Spleen (tissue), 11 donors: ENCODE results near the gene SMARCA2. TPM values are rescaled to one million over a fixed set of nuclear protein-coding genes. Genes with fewer than 3 reads are reported as not detected.

ENCODE experiments used
- DNase-seq: peaks from one replicate; pipeline ENCODE4 v3.0.0-alpha.2; 2020
- H3K27ac ChIP-seq, 8 donors: fragments of 200-600 bp; sonication (generic) in 7 of 8; 1 replicate in 4 of 8; 2 replicates in 4 of 8; pipeline versions ENCODE4 v1.5.0 to v1.8.0; 2016 to 2021; ENCODE audit warnings: inconsistent platforms in 4 of 8, mild to moderate bottlenecking in 4 of 8, moderate library complexity in 1 of 8
- H3K27me3 ChIP-seq, 7 donors: fragments of 200-600 bp; sonication (generic) in 6 of 7; replicated peaks in 1 of 7; 1 replicate in 4 of 7; 2 replicates in 3 of 7; pipeline versions ENCODE4 v1.5.0 to v1.8.0; 2016 to 2021; ENCODE audit warnings: inconsistent platforms in 3 of 7, mild to moderate bottlenecking in 1 of 7
- H3K36me3 ChIP-seq, 6 donors: fragments of 200-600 bp; sonication (generic) in 5 of 6; 1 replicate in 4 of 6; 2 replicates in 2 of 6; pipeline versions ENCODE4 v1.5.0 to v1.8.0; 2016 to 2021; ENCODE audit warnings: inconsistent platforms in 2 of 6
- H3K4me1 ChIP-seq, 6 donors: fragments of 200-600 bp; sonication (generic) in 5 of 6; 1 replicate in 3 of 6; 2 replicates in 3 of 6; pipeline versions ENCODE4 v1.5.0 to v1.8.0; 2016 to 2021; ENCODE audit warnings: inconsistent platforms in 3 of 6
- H3K4me3 ChIP-seq, 8 donors: fragments of 200-600 bp; sonication (generic) in 7 of 8; 1 replicate in 4 of 8; 2 replicates in 4 of 8; pipeline versions ENCODE4 v1.5.0 to v1.8.0; 2016 to 2021; ENCODE audit warnings: inconsistent platforms in 4 of 8, mild to moderate bottlenecking in 4 of 8, moderate library complexity in 2 of 8
- H3K9me3 ChIP-seq, 8 donors: fragments of 200-600 bp; sonication (generic) in 7 of 8; 1 replicate in 4 of 8; 2 replicates in 4 of 8; pipeline versions ENCODE4 v1.5.0 to v1.8.0; 2016 to 2021; ENCODE audit warnings: inconsistent platforms in 4 of 8
- CTCF ChIP-seq, 11 experiments: fragments of 200-600 bp in 7 of 11; fragments of 450-650 bp in 4 of 11; sonication (generic) in 4 of 11; IDR thresholded peaks in 8 of 11; conservative IDR thresholded peaks in 3 of 11; 1 replicate in 7 of 11; 2 replicates in 4 of 11; pipeline versions ENCODE4 v1.4.0 to v1.8.0; 2016 to 2021; ENCODE audit warnings: antibody characterized with exemption in 11 of 11, inconsistent platforms in 4 of 11, mild to moderate bottlenecking in 1 of 11
- POLR2A ChIP-seq, 3 donors: fragments of 450-650 bp; IDR thresholded peaks; one replicate each; pipeline ENCODE4 v1.5.1; 2017; ENCODE audit warnings: antibody characterized with exemption in 3 of 3, mild to moderate bottlenecking in 1 of 3
- POLR2AphosphoS5 ChIP-seq, 3 donors: sonication (generic); formaldehyde crosslinking; IDR thresholded peaks; one replicate each; pipeline ENCODE4 v1.5.1; 2017; ENCODE audit warnings: antibody characterized with exemption in 3 of 3
- WGBS, 5 donors: extraction: QIAGEN DNeasy Blood & Tissue Kit in 3 of 5; methylation state at CpG; one replicate each; pipeline versions ENCODE4 v1.1.5 to v1.1.7; 2013 to 2018; 5-methylcytosine and 5-hydroxymethylcytosine counted together
- intact Hi-C: fragments of 100-400 bp; cut with DNase I; formaldehyde crosslinking; loops from one replicate; pipeline ENCODE4 v1.15.0; 2023; ENCODE audit warnings: low total_unique reads
- polyA plus RNA-seq, 3 donors: library from polyadenylated mRNA; stranded (reverse); fragments of 200-250 nt; gene quantifications; one replicate each; pipeline ENCODE4 v1.2.1, GENCODE V29; 2013
- total RNA-seq, 7 donors: library from RNA; depleted of rRNA in 3 of 7; stranded (reverse); fragments of >200 nt in 3 of 7; fragmentation: NEBNext Ultra II Directional in 4 of 7; extraction: Animal tissue kit (Norgen Biotek cat#: 25700) in 4 of 7; gene quantifications; one replicate each; pipeline versions ENCODE4 v1.1.0 to v1.2.1, GENCODE V29; 2016 to 2021
- donor health status: healthy with polysubstance abuse.
- donor health status: DM: no; HTN: no; CAD: no; lungs with moderate emphysema.
- donor health status: DM: no; HTN: no; CAD: no.
- donor health status: Bipolar disorder and iron deficiency.
- donor health status: healthy.
- donor health status: DM: no; HTN: no; CAD: no.
- donor health status: DM: yes; HTN: yes; CAD: no.

Gene SMARCA2
- total and polyA plus RNA-seq, 10 donors: 41.9 to 252 (median 186) TPM

- DNase-seq: no peak
- Histone ChIP-seq H3K4me3 (peak overlapping the region in 1 of 8 donors; percentile 6), H3K27ac (peak overlapping the region in 7 of 8 donors; percentile 42 to 72 (median 60)), H3K9me3 (no peaks in the 10 kb centered on the region), H3K36me3 (peaks cover 0 to 22% (median 0%) of the 10 kb centered on the region in 6 donors), H3K27me3 (no peaks in the 10 kb centered on the region), H3K4me1 (peaks cover 50 to 100% (median 96%) of the 10 kb centered on the region in 6 donors)
- intact Hi-C loops: no loop called here
- 31 to 41% (median 33%) methylated on average over 9 of the region's 9 CpGs for WGBS, 5 donors
- TF ChIP-seq POLR2AphosphoS5 (IDR thresholded peaks at IDR 0.05) (no peak), POLR2A (IDR thresholded peaks at IDR 0.05) (no peak), CTCF (IDR thresholded peaks at IDR 0.05 in 8 of 11, conservative IDR thresholded peaks at IDR 0.05 in 3 of 11) (no peak)
These were observed 11.3 kb downstream of the SMARCA2 start for GRCh38 chr9:2026220-2026997.

- Histone ChIP-seq H3K27ac (peak overlapping the region in 3 of 8 donors; percentile 34 to 70 (median 60)), H3K4me3 (no peak overlapping the region), H3K9me3 (no peaks in the 10 kb centered on the region), H3K36me3 (peaks cover 0 to 27% (median 2%) of the 10 kb centered on the region in 6 donors), H3K4me1 (peaks cover 41 to 99% (median 92%) of the 10 kb centered on the region in 6 donors), H3K27me3 (no peaks in the 10 kb centered on the region)
- no peak for DNase-seq
- 91 to 97% (median 96%) methylated on average over 5 of the region's 5 CpGs for WGBS, 5 donors
- TF ChIP-seq POLR2A (IDR thresholded peaks at IDR 0.05): no peak
- TF ChIP-seq CTCF (IDR thresholded peaks at IDR 0.05 in 8 of 11, conservative IDR thresholded peaks at IDR 0.05 in 3 of 11): no peak
- TF ChIP-seq POLR2AphosphoS5 (IDR thresholded peaks at IDR 0.05): no peak
- intact Hi-C loops: no loop called here
These were observed 12.5 kb downstream of the SMARCA2 start for GRCh38 chr9:2027543-2028160.

- Histone ChIP-seq H3K27me3 (no peaks in the 10 kb centered on the region), H3K27ac (no peak overlapping the region), H3K4me1 (peaks cover 29 to 87% (median 80%) of the 10 kb centered on the region in 6 donors), H3K36me3 (peaks cover 4 to 40% (median 14%) of the 10 kb centered on the region in 6 donors), H3K9me3 (no peaks in the 10 kb centered on the region), H3K4me3 (no peak overlapping the region)
- no peak for TF ChIP-seq POLR2A (IDR thresholded peaks at IDR 0.05)
- 85 to 99% (median 94%) methylated on average over 7 of the region's 7 CpGs for WGBS, 5 donors
- DNase-seq: no peak
- intact Hi-C loops: no loop called here
These were observed 13.7 kb downstream of the SMARCA2 start for GRCh38 chr9:2028888-2029287.

GRCh38 chr9:2029666-2030170 is 14.6 kb downstream of the SMARCA2 start:
- Histone ChIP-seq H3K4me3 (no peak overlapping the region), H3K36me3 (peaks cover 4 to 48% (median 21%) of the 10 kb centered on the region in 6 donors), H3K4me1 (peaks cover 21 to 79% (median 72%) of the 10 kb centered on the region in 6 donors), H3K27ac (no peak overlapping the region), H3K9me3 (no peaks in the 10 kb centered on the region), H3K27me3 (no peaks in the 10 kb centered on the region)
- 79 to 95% (median 81%) methylated on average over 2 of the region's 2 CpGs for WGBS, 5 donors
- no peak for DNase-seq
- intact Hi-C loops: no loop called here
- TF ChIP-seq POLR2AphosphoS5 (IDR thresholded peaks at IDR 0.05) (no peak), POLR2A (IDR thresholded peaks at IDR 0.05) (no peak), CTCF (IDR thresholded peaks at IDR 0.05 in 8 of 11, conservative IDR thresholded peaks at IDR 0.05 in 3 of 11) (no peak)
